GM23248 (cell line): Measurements from ENCODE around the gene GPER1. TPM values are rescaled to one million over a fixed set of nuclear protein-coding genes. Genes with fewer than 3 reads are reported as not detected.
A peak's percentile ranks its signal among the peaks of the same experiment; 100 is the strongest.
"Not testable (repeated sequence)": the region's sequence is repeated elsewhere in the genome, so short reads cannot be mapped to it uniquely, and the experiment has no call there.

Experiments
- DNase-seq: peaks from one replicate; pipeline ENCODE4 v3.0.0-alpha.2; 2015
- H2AFZ ChIP-seq: fragments of 200-600 bp; sonication (generic); 2 replicates; pipeline ENCODE4 v1.6.1; 2016; ENCODE audit warnings: antibody characterized with exemption
- H3F3A ChIP-seq: fragments of 200-600 bp; sonication (generic); 2 replicates; pipeline ENCODE4 v1.6.1; 2016; ENCODE audit warnings: mild to moderate bottlenecking, antibody characterized with exemption, mixed run types; ENCODE audit not compliant: insufficient read depth
- H3K27ac ChIP-seq: fragments of 200-600 bp; sonication (generic); 2 replicates; pipeline ENCODE4 v1.5.1; 2016; ENCODE audit warnings: mild to moderate bottlenecking
- H3K27me3 ChIP-seq: fragments of 200-600 bp; sonication (generic); replicated peaks from 2 replicates; pipeline ENCODE4 v1.6.1; 2016; ENCODE audit warnings: mild to moderate bottlenecking; ENCODE audit not compliant: insufficient read depth
- H3K36me3 ChIP-seq: fragments of 200-600 bp; sonication (generic); 2 replicates; pipeline ENCODE4 v1.6.1; 2016; ENCODE audit warnings: low read depth, mild to moderate bottlenecking
- H3K4me1 ChIP-seq: fragments of 200-600 bp; sonication (generic); 2 replicates; pipeline ENCODE4 v1.6.1; 2016; ENCODE audit warnings: mild to moderate bottlenecking; ENCODE audit not compliant: insufficient read depth
- H3K4me2 ChIP-seq: fragments of 200-600 bp; sonication (generic); one replicate; pipeline ENCODE4 v1.6.1; 2016; ENCODE audit warnings: mild to moderate bottlenecking; ENCODE audit not compliant: unreplicated experiment
- H3K4me3 ChIP-seq: fragments of 200-600 bp; sonication (generic); 2 replicates; pipeline ENCODE4 v1.5.1; 2016; ENCODE audit warnings: mild to moderate bottlenecking
- H3K79me2 ChIP-seq: fragments of 200-600 bp; sonication (generic); 2 replicates; pipeline ENCODE4 v1.6.1; 2016; ENCODE audit warnings: mild to moderate bottlenecking; ENCODE audit not compliant: insufficient read depth
- H3K9ac ChIP-seq: fragments of 200-600 bp; sonication (generic); 2 replicates; pipeline ENCODE4 v1.6.1; 2016; ENCODE audit warnings: mild to moderate bottlenecking
- H3K9me2 ChIP-seq: fragments of 200-600 bp; sonication (generic); 2 replicates; pipeline ENCODE4 v1.6.1; 2016; ENCODE audit warnings: mixed run types, mild to moderate bottlenecking, moderate library complexity; ENCODE audit not compliant: insufficient read depth
- H3K9me3 ChIP-seq: fragments of 200-600 bp; sonication (generic); one replicate; pipeline ENCODE4 v1.6.1; 2017; ENCODE audit warnings: low read depth
- H4K20me1 ChIP-seq: fragments of 200-600 bp; sonication (generic); 2 replicates; pipeline ENCODE4 v1.6.0; 2016; ENCODE audit not compliant: insufficient read depth
- EZH2 ChIP-seq: fragments of 200-600 bp; sonication (generic); IDR thresholded peaks from 2 replicates; pipeline ENCODE4 v1.6.1; 2018; ENCODE audit warnings: antibody characterized with exemption, mild to moderate bottlenecking; ENCODE audit not compliant: insufficient read depth, poor library complexity, severe bottlenecking
- EZH2phosphoT487 ChIP-seq: fragments of 200-600 bp; sonication (generic); IDR thresholded peaks from 2 replicates; pipeline ENCODE4 v1.6.1; 2018; ENCODE audit warnings: antibody characterized with exemption, moderate library complexity, mild to moderate bottlenecking, low read depth; ENCODE audit not compliant: insufficient read depth
- WGBS, 2 experiments: methylation state at CpG; one replicate each; pipeline ENCODE4 v1.1.6; 2015 to 2017; ENCODE audit warnings: low lambda C conversion rate in 2 of 2, low coverage in 1 of 2; ENCODE audit errors: missing lambda C conversion rate in 2 of 2; 5-methylcytosine and 5-hydroxymethylcytosine counted together
- in situ Hi-C: fragments of 300-500 bp; cut with MboI; formaldehyde crosslinking; loops from 2 replicates; pipeline ENCODE4 v1.15.0; 2020
- polyA plus RNA-seq: library from polyadenylated mRNA; unstranded; fragments of >200 nt; fragmentation: Nextera tagmentation; extraction: Ambion mirVana; gene quantifications from 2 replicates; pipeline ENCODE4 v1.2.1, GENCODE V29; 2016
- total RNA-seq: library from RNA; depleted of rRNA; stranded (reverse); fragments of >200 nt; shearing (Covaris generic); gene quantifications from 2 replicates; pipeline ENCODE4 v1.2.3, GENCODE V29; 2014; rRNA removed

Gene GPER1
- total RNA-seq (3.4 and 6.7 TPM in 2 replicates), polyA plus RNA-seq (5.6 and 6.7 TPM in 2 replicates)

DNA sequence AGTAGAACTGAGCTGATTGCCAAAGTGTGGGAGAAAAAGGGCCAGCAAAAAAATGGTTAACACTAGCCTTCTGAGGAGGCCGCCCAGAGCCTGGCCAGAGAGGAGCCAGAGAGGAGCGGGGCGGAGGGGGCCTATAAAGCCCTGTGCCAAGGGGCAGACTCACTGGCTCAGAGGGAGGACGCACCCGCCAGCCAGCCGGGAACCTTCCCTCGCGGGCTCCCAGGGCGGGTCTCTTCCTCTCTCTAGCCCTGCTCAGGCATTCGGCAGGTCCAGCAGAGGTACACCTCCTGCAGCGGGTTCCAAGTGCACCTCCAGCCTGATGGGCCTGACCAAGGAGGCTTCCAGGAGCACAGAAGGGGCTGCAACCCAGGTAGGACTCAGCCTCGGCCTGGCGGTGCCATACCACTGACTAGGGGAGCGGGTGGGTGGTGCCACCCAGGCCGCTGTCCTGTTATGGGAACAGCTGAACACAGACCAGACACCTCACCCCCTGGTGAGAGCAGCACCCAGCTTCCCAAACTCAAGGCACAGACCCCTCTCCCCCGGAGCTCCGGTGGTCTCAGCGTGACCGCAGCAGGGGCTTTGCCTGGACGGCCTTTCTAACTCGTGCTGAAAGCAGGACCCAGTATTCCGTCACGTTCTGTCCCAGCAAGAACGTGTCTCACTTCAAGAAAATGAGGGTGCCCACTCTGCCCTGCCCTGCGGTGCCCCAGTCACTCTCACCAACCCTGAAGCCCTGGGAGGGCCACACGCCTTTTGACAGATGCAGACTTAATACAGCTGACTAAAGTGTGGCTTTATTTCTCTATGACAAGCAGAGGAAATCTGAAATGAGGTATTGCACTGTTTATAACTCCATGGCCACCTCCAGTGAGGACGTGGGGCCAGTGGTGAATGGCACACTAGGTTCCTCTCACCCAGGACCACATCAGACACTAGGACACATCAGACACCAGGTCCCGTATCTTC, at the start of gene GPER1:
Gene GPER1 (plus strand): TSS at position 162 of the 969 bp plus-strand sequence. CDS start 3,616 bp downstream, outside the sequence.
- Histone ChIP-seq H4K20me1 (no peaks in the 10 kb centered on the region), H2AFZ (peak within 1 kb of the TSS; percentile 76), H3K9me2 (no peaks in the 10 kb centered on the region), H3K9ac (peak within 1 kb of the TSS; percentile 78), H3K79me2 (no peaks in the 10 kb centered on the region), H3K9me3 (no peaks in the 10 kb centered on the region), H3K36me3 (no peaks in the 10 kb centered on the region), H3K4me2 (peak within 1 kb of the TSS; percentile 96), H3K4me3 (peak within 1 kb of the TSS; percentile 81), H3K4me1 (peaks cover 34% of the 10 kb centered on the region), H3F3A (peaks cover 27% of the 10 kb centered on the region), H3K27ac (peak within 1 kb of the TSS; percentile 71), H3K27me3 (no peaks in the 10 kb centered on the region)
- whole genome bisulfite sequencing, 2 experiments, result 25 to 26% methylated on average over 27 to 28 of the region's 28 CpGs
- peak; percentile 83 for DNase-seq
- in situ Hi-C loops, result no loop called here
- no peak for TF ChIP-seq EZH2
- no peak for TF ChIP-seq EZH2phosphoT487

DNA sequence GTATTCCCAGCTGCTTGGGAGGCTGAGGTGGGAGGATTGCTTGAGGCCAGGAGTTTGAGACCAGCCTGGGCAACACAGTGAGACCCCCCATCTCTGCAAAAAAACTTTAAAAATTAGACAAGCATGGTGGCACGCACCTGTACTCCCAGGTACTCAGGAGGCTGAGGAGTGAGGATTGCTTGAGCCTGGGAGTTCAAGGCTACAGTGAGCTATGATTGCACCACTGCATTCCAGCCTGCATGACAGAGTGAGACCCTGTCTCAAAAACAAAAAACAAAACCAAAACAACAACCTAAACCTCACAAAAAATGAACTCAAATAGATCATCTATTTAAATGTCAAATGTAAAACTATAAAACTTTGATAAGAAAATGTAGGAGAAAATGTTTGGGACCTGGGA, 47.7 kb upstream of the GPER1 start:
- H3K4me2 ChIP-seq, result peak overlapping the region; percentile 72
- peak overlapping the region; percentile 52; the same call in 1 of the 2 replicates for H2AFZ ChIP-seq
- H3K27ac ChIP-seq, DNase-seq, H3K79me2 ChIP-seq, in situ Hi-C loops, H3K27me3 ChIP-seq, H3K9me2 ChIP-seq, H3K36me3 ChIP-seq, H4K20me1 ChIP-seq, H3K9me3 ChIP-seq: not testable (repeated sequence)
- H3F3A ChIP-seq, result peaks cover 15% of the 10 kb centered on the region
- WGBS, 2 experiments, result 91 to 94% methylated on average over 1 of the region's 1 CpG
- peak overlapping the region; percentile 40; the same call in 1 of the 2 replicates for H3K4me3 ChIP-seq
- peaks cover 14% of the 10 kb centered on the region for H3K4me1 ChIP-seq
- H3K9ac ChIP-seq, result peak overlapping the region; percentile 47; the same call in 1 of the 2 replicates

DNA sequence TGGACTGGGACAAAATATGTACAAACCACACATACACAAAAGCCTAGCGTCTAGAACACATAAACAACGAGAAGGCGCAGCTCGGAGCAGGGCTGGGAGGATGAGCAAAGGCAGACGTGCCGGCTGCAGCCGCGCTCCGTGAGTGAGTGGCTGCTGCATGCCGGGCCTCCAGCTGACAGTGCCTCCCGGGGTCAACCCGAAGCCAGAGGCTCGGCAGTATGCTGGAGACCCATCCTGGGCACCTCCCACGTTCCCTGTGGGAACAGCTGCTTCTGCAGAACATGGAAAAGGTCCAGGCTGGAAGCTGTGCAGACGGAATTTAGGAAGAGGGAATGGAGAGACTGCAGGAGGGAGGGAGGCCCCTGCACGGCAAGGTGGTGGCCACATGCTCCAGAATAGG, 47.1 kb upstream of the GPER1 start:
- peak overlapping the region; percentile 52 for H2AFZ ChIP-seq
- peaks cover 19% of the 10 kb centered on the region for H3F3A ChIP-seq
- peak overlapping the region; percentile 72 for H3K4me2 ChIP-seq
- H3K79me2 ChIP-seq, result peaks cover 3% of the 10 kb centered on the region; the same call in 1 of the 2 replicates
- in situ Hi-C loops, result no loop called here
- peak; percentile 81 for DNase-seq
- peaks cover 14% of the 10 kb centered on the region for H3K4me1 ChIP-seq
- no peaks in the 10 kb centered on the region for H3K9me2 ChIP-seq
- H3K9me3 ChIP-seq, result no peaks in the 10 kb centered on the region
- WGBS, 2 experiments, result 5 to 6% methylated on average over 16 of the region's 16 CpGs
- peak overlapping the region; percentile 40 for H3K4me3 ChIP-seq
- no peaks in the 10 kb centered on the region for H3K36me3 ChIP-seq
- H3K27ac ChIP-seq, result no peak overlapping the region
- H3K27me3 ChIP-seq, result no peaks in the 10 kb centered on the region
- TF ChIP-seq EZH2 (no peak), EZH2phosphoT487 (no peak)
- H3K9ac ChIP-seq, result peak overlapping the region; percentile 47; the same call in 1 of the 2 replicates
- no peaks in the 10 kb centered on the region for H4K20me1 ChIP-seq

DNA sequence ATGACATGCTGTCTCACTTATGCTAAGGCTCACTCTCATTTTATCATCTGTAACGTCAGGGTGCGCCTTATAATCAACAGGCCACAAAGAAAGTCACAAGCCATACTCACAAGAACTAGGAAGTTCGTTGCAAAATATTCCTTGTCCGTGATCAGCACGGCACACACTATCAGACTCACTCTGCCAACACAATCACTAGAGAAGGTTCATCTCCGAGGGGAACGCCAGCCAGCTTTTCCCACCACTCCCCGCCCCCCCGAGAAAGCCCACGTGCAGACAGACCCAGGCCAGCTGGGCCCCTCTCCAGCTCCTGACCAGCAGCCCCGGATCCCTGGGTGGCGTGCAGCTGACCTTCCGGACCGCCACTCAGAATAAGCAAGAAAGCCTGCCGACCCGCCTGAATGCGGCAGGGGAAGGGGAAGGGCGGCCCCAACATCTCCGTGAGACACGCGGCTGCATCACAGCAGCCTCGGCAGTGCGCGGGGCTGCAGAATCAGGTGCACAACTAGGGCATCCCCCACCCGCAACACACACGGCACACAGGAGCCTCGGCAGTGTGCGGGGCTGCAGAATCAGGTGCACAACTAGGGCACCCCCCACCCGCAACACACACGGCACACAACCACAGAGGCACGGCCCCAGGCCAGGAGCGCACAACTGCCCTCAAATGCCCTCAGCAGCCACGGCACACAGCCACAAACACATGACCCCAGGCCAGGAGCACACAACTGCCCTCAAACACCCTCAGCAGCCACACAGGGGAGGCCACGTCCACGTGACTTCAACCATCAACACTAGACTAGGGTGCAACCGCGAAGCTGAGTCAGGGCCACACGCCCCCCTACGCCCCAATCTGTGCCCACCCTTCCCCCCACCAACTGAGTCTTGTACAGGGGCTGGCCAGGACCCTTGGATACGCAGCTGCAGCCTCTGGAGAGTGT, 46.1 kb upstream of the GPER1 start:
- Histone ChIP-seq H3K4me2 (no peak overlapping the region), H3K9me2 (no peaks in the 10 kb centered on the region), H3K79me2 (peaks cover 10% of the 10 kb centered on the region; the same call in 1 of the 2 replicates), H3K9ac (no peak overlapping the region), H4K20me1 (no peaks in the 10 kb centered on the region), H3K4me1 (peaks cover 14% of the 10 kb centered on the region), H2AFZ (no peak overlapping the region), H3K9me3 (no peaks in the 10 kb centered on the region), H3F3A (peaks cover 19% of the 10 kb centered on the region), H3K27me3 (no peaks in the 10 kb centered on the region), H3K27ac (no peak overlapping the region), H3K4me3 (no peak overlapping the region), H3K36me3 (no peaks in the 10 kb centered on the region)
- DNase-seq, result no peak
- TF ChIP-seq EZH2phosphoT487, result no peak
- no peak for TF ChIP-seq EZH2
- WGBS, 2 experiments, result 89 to 90% methylated on average over 37 to 40 of the region's 40 CpGs
- in situ Hi-C loops, result no loop called here
